Measurements from ENCODE around the gene OGFOD2.

The OGFOD2 gene

DNA sequence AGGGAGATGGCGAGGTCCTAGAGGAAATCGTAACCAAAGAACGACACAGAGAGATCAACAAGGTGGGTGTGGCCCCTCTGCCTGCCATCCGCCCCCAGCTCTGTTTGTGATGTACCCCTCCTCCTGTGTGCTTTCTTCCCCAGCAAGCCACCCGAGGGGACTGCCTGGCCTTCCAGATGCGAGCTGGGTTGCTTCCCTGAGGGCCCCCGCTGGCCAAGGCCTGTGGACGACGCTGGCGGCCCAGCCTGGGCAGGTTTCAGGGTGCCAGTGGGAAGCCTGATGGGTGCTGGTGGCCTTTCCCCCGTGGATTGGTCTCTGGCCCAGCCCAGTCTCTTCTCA, 7.4 kb downstream of the OGFOD2 start:
- no peak overlapping the region for H3K9ac ChIP-seq (ENCODE audit: low read length)

GRCh38 chr12:122982963-122983788, 8.1 kb downstream of the OGFOD2 start:
- no peaks in the 10 kb centered on the region for H3K4me1 ChIP-seq (ENCODE audit: low read length)
- H3K9me2 ChIP-seq (replicated peaks; ENCODE audit: insufficient read depth, low read length) = no peaks in the 10 kb centered on the region
- H2AFZ ChIP-seq (ENCODE audit: low read length) = no peak overlapping the region
- TF ChIP-seq EZH2 (optimal IDR thresholded peaks at IDR 0.05; ENCODE audit: low read depth, low read length) = no peak
- TF ChIP-seq CTCF (IDR thresholded peaks at IDR 0.05; ENCODE audit: low read length) = no peak
- no peak for TF ChIP-seq EZH2phosphoT487 (IDR thresholded peaks at IDR 0.05; ENCODE audit: low read length)
- H3K27me3 ChIP-seq (replicated peaks; ENCODE audit: insufficient read depth, low read length) = no peaks in the 10 kb centered on the region
- peaks cover 21% of the 10 kb centered on the region for H3K79me2 ChIP-seq (ENCODE audit: low read length)
- H4K20me1 ChIP-seq (ENCODE audit: insufficient read depth, low read length) = no peaks in the 10 kb centered on the region
- no peaks in the 10 kb centered on the region for H3K9me3 ChIP-seq (replicated peaks; ENCODE audit: insufficient read depth, low read length)
- no peak overlapping the region for H3K9ac ChIP-seq (ENCODE audit: low read length)
- no peak overlapping the region for H3K4me2 ChIP-seq (ENCODE audit: low read depth, low read length)
- H3K4me3 ChIP-seq (ENCODE audit: low read length) = no peak overlapping the region
- no peaks in the 10 kb centered on the region for H3K36me3 ChIP-seq (replicated peaks; ENCODE audit: insufficient read depth, low read length)
- no peak for DNase-seq
- H3K27ac ChIP-seq (ENCODE audit: low read length) = no peak overlapping the region
- H3F3A ChIP-seq (ENCODE audit: insufficient read depth, low read length) = no peaks in the 10 kb centered on the region

More for the DNA sequence above, 7.4 kb downstream of the OGFOD2 start:
- TF ChIP-seq EZH2phosphoT487 (IDR thresholded peaks at IDR 0.05; ENCODE audit: low read length) = no peak
- TF ChIP-seq EZH2 (optimal IDR thresholded peaks at IDR 0.05; ENCODE audit: low read depth, low read length) = no peak
- TF ChIP-seq CTCF (IDR thresholded peaks at IDR 0.05; ENCODE audit: low read length) = no peak
- H3K79me2 ChIP-seq (ENCODE audit: low read length) = peaks cover 21% of the 10 kb centered on the region
- H4K20me1 ChIP-seq (ENCODE audit: insufficient read depth, low read length) = no peaks in the 10 kb centered on the region
- no peaks in the 10 kb centered on the region for H3K9me3 ChIP-seq (replicated peaks; ENCODE audit: insufficient read depth, low read length)
- H3K27ac ChIP-seq (ENCODE audit: low read length) = no peak overlapping the region
- H3K27me3 ChIP-seq (replicated peaks; ENCODE audit: insufficient read depth, low read length) = no peaks in the 10 kb centered on the region
- no peaks in the 10 kb centered on the region for H3K9me2 ChIP-seq (replicated peaks; ENCODE audit: insufficient read depth, low read length)
- no peak overlapping the region for H2AFZ ChIP-seq (ENCODE audit: low read length)
- no peaks in the 10 kb centered on the region for H3K36me3 ChIP-seq (replicated peaks; ENCODE audit: insufficient read depth, low read length)
- H3K4me1 ChIP-seq (ENCODE audit: low read length) = no peaks in the 10 kb centered on the region
- no peak for DNase-seq
- H3K4me2 ChIP-seq (ENCODE audit: low read depth, low read length) = no peak overlapping the region
- H3K4me3 ChIP-seq (ENCODE audit: low read length) = no peak overlapping the region
- H3F3A ChIP-seq (ENCODE audit: insufficient read depth, low read length) = no peaks in the 10 kb centered on the region

GRCh38 chr12:122983789-122984515, 8.9 kb downstream of the OGFOD2 start:
- H3K36me3 ChIP-seq (replicated peaks; ENCODE audit: insufficient read depth, low read length) = no peaks in the 10 kb centered on the region
- no peak overlapping the region for H3K4me2 ChIP-seq (ENCODE audit: low read depth, low read length)
- H3K4me1 ChIP-seq (ENCODE audit: low read length) = no peaks in the 10 kb centered on the region
- DNase-seq = no peak
- H3K79me2 ChIP-seq (ENCODE audit: low read length) = peaks cover 21% of the 10 kb centered on the region
- H2AFZ ChIP-seq (ENCODE audit: low read length) = no peak overlapping the region
- no peaks in the 10 kb centered on the region for H4K20me1 ChIP-seq (ENCODE audit: insufficient read depth, low read length)
- H3K9ac ChIP-seq (ENCODE audit: low read length) = no peak overlapping the region
- no peak for TF ChIP-seq EZH2phosphoT487 (IDR thresholded peaks at IDR 0.05; ENCODE audit: low read length)
- TF ChIP-seq CTCF (IDR thresholded peaks at IDR 0.05; ENCODE audit: low read length) = no peak
- TF ChIP-seq EZH2 (optimal IDR thresholded peaks at IDR 0.05; ENCODE audit: low read depth, low read length) = no peak
- no peaks in the 10 kb centered on the region for H3K9me3 ChIP-seq (replicated peaks; ENCODE audit: insufficient read depth, low read length)
- no peaks in the 10 kb centered on the region for H3F3A ChIP-seq (ENCODE audit: insufficient read depth, low read length)
- no peaks in the 10 kb centered on the region for H3K27me3 ChIP-seq (replicated peaks; ENCODE audit: insufficient read depth, low read length)
- no peak overlapping the region for H3K27ac ChIP-seq (ENCODE audit: low read length)
- no peak overlapping the region for H3K4me3 ChIP-seq (ENCODE audit: low read length)
- H3K9me2 ChIP-seq (replicated peaks; ENCODE audit: insufficient read depth, low read length) = no peaks in the 10 kb centered on the region

Data from MM.1S (cell line).